LNCAP (cell line): ENCODE data around the gene SYNE1.
A peak's percentile ranks its signal among the peaks of the same experiment; 100 is the strongest.

Experiments used
- CTCF ChIP-seq: fragments of 450-650 bp; IDR thresholded peaks from 2 replicates; pipeline ENCODE4 v1.5.1; 2017; ENCODE audit warnings: mild to moderate bottlenecking

Gene SYNE1

GRCh38 chr6:152209211-152209610 is 428.0 kb downstream of the SYNE1 start:
- no peak for TF ChIP-seq CTCF

- TF ChIP-seq CTCF = no peak
Measured at GRCh38 chr6:152207915-152208714, 429.0 kb downstream of the SYNE1 start.

- TF ChIP-seq CTCF = peak; percentile 51; the same call in 1 of the 2 replicates
Measured at GRCh38 chr6:152206072-152206818, 430.9 kb downstream of the SYNE1 start.

- no peak for TF ChIP-seq CTCF
Measured at GRCh38 chr6:152204591-152204990, 432.6 kb downstream of the SYNE1 start.

- no peak for TF ChIP-seq CTCF
Measured at GRCh38 chr6:152201120-152201519, 436.0 kb downstream of the SYNE1 start.

GRCh38 chr6:152195896-152196295 is 441.3 kb downstream of the SYNE1 start:
- no peak for TF ChIP-seq CTCF

GRCh38 chr6:152189736-152190135 is 447.4 kb downstream of the SYNE1 start:
- no peak for TF ChIP-seq CTCF
